ENCODE measurements around the gene AVP.

AVP gene

GRCh38 chr20:3123542-3123941, 39.0 kb upstream of the AVP start:
- no peak for ATAC-seq
- TF ChIP-seq PATZ1 (CRISPR knock-in tag; IDR thresholded peaks at IDR 0.05; ENCODE audit: borderline replicate concordance) (no peak), ZNF70 (CRISPR knock-in tag; IDR thresholded peaks at IDR 0.05) (no peak), SNAI2 (CRISPR knock-in tag; IDR thresholded peaks at IDR 0.05) (no peak), ZFP30 (CRISPR knock-in tag; IDR thresholded peaks at IDR 0.05) (no peak), CSRNP3 (CRISPR knock-in tag; IDR thresholded peaks at IDR 0.05) (no peak), TCF4 (CRISPR knock-in tag; IDR thresholded peaks at IDR 0.05; ENCODE audit: borderline replicate concordance) (no peak), PPARA (CRISPR knock-in tag; IDR thresholded peaks at IDR 0.05; ENCODE audit: borderline replicate concordance) (no peak), ZFP3 (CRISPR knock-in tag; IDR thresholded peaks at IDR 0.05) (no peak), ZNF565 (CRISPR knock-in tag; conservative IDR thresholded peaks at IDR 0.05; ENCODE audit: low read depth) (no peak), ZNF8 (CRISPR knock-in tag; IDR thresholded peaks at IDR 0.05) (no peak), ARNTL (CRISPR knock-in tag; IDR thresholded peaks at IDR 0.05; ENCODE audit: borderline replicate concordance, low read depth) (no peak), CREB5 (CRISPR knock-in tag; IDR thresholded peaks at IDR 0.05; ENCODE audit: low read depth) (no peak), POU6F1 (CRISPR knock-in tag; IDR thresholded peaks at IDR 0.05; ENCODE audit: borderline replicate concordance, low read depth) (no peak), ISL1 (CRISPR knock-in tag; IDR thresholded peaks at IDR 0.05) (no peak)

- no peak for ATAC-seq
- no peak for TF ChIP-seq ZFP3 (CRISPR knock-in tag; IDR thresholded peaks at IDR 0.05)
- TF ChIP-seq CSRNP3 (CRISPR knock-in tag; IDR thresholded peaks at IDR 0.05): no peak
- no peak for TF ChIP-seq POU6F1 (CRISPR knock-in tag; IDR thresholded peaks at IDR 0.05; ENCODE audit: borderline replicate concordance, low read depth)
- TF ChIP-seq ISL1 (CRISPR knock-in tag; IDR thresholded peaks at IDR 0.05): no peak
- no peak for TF ChIP-seq TSHZ2 (CRISPR knock-in tag; IDR thresholded peaks at IDR 0.05)
- TF ChIP-seq ZC3H10 (CRISPR knock-in tag; IDR thresholded peaks at IDR 0.05): no peak
- TF ChIP-seq OSR1 (CRISPR knock-in tag; IDR thresholded peaks at IDR 0.05): no peak
- no peak for TF ChIP-seq BACH2 (CRISPR knock-in tag; IDR thresholded peaks at IDR 0.05; ENCODE audit: borderline replicate concordance)
- no peak for TF ChIP-seq CSDC2 (CRISPR knock-in tag; IDR thresholded peaks at IDR 0.05)
- TF ChIP-seq ZNF565 (CRISPR knock-in tag; conservative IDR thresholded peaks at IDR 0.05; ENCODE audit: low read depth): no peak
- TF ChIP-seq ZNF70 (CRISPR knock-in tag; IDR thresholded peaks at IDR 0.05): no peak
- no peak for TF ChIP-seq ESRRG (CRISPR knock-in tag; IDR thresholded peaks at IDR 0.05)
- no peak for TF ChIP-seq ZFP30 (CRISPR knock-in tag; IDR thresholded peaks at IDR 0.05)
Measured at GRCh38 chr20:3121955-3122610, 37.6 kb upstream of the AVP start.
